Measurements from ENCODE around the gene AKR1C3.
A peak's percentile ranks its signal among the peaks of the same experiment; 100 is the strongest.
"Not testable (repeated sequence)": the region's sequence is repeated elsewhere in the genome, so short reads cannot be mapped to it uniquely, and the experiment has no call there.

The AKR1C3 gene

GRCh38 chr10:5089865-5090264 lies 4.3 kb upstream of the AKR1C3 start:
- DNase-seq = peak; percentile 2

- no peak for DNase-seq
Observed at GRCh38 chr10:5090551-5090950, 3.7 kb upstream of the AKR1C3 start.

- DNase-seq = no peak
Observed at GRCh38 chr10:5091196-5091595, 3.0 kb upstream of the AKR1C3 start.

GRCh38 chr10:5092375-5092774 lies 1.8 kb upstream of the AKR1C3 start:
- no peak for DNase-seq

- no peak for DNase-seq
Observed at GRCh38 chr10:5092848-5093790, 1.1 kb upstream of the AKR1C3 start.

- DNase-seq = no peak
Observed at GRCh38 chr10:5095687-5096086, 1.5 kb downstream of the AKR1C3 start.

GRCh38 chr10:5096108-5096507 lies 1.9 kb downstream of the AKR1C3 start:
- DNase-seq = no peak

GRCh38 chr10:5102479-5102878 lies 8.3 kb downstream of the AKR1C3 start:
- not testable (repeated sequence) for DNase-seq

- DNase-seq = no peak
Observed at GRCh38 chr10:5103481-5103880, 9.3 kb downstream of the AKR1C3 start.

- DNase-seq = no peak
Observed at GRCh38 chr10:5105626-5106025, 11.4 kb downstream of the AKR1C3 start.

GRCh38 chr10:5106553-5106952 lies 12.3 kb downstream of the AKR1C3 start:
- DNase-seq = no peak

- no peak for DNase-seq
Observed at GRCh38 chr10:5107860-5108526, 13.8 kb downstream of the AKR1C3 start.

GRCh38 chr10:5108658-5109416 lies 14.6 kb downstream of the AKR1C3 start:
- DNase-seq = no peak

GRCh38 chr10:5109861-5110260 lies 15.6 kb downstream of the AKR1C3 start:
- DNase-seq = not testable (repeated sequence)

- no peak for DNase-seq
Observed at GRCh38 chr10:5116621-5117020, 22.4 kb downstream of the AKR1C3 start.

GRCh38 chr10:5117026-5117425 lies 22.8 kb downstream of the AKR1C3 start:
- DNase-seq = no peak

- not testable (repeated sequence) for DNase-seq
Observed at GRCh38 chr10:5119997-5120396, 25.8 kb downstream of the AKR1C3 start.

- no peak for DNase-seq
Observed at GRCh38 chr10:5123886-5124285, 29.7 kb downstream of the AKR1C3 start.

GRCh38 chr10:5125315-5126044 lies 31.3 kb downstream of the AKR1C3 start:
- no peak for DNase-seq

- no peak for DNase-seq
Observed at GRCh38 chr10:5135581-5135980, 41.4 kb downstream of the AKR1C3 start.

GRCh38 chr10:5136468-5137087 lies 42.4 kb downstream of the AKR1C3 start:
- DNase-seq = no peak

GRCh38 chr10:5137699-5138098 lies 43.5 kb downstream of the AKR1C3 start:
- DNase-seq = not testable (repeated sequence)
